ENCODE data around the gene CENPP. TPM values are rescaled to one million over a fixed set of nuclear protein-coding genes. Genes with fewer than 3 reads are reported as not detected.
"Not testable (repeated sequence)": the region's sequence is repeated elsewhere in the genome, so short reads cannot be mapped to it uniquely, and the experiment has no call there.

Gene CENPP
- total RNA-seq, 4 donors from 2014 or later, result 0.88 to 12.0 (median 4.3) TPM

DNA sequence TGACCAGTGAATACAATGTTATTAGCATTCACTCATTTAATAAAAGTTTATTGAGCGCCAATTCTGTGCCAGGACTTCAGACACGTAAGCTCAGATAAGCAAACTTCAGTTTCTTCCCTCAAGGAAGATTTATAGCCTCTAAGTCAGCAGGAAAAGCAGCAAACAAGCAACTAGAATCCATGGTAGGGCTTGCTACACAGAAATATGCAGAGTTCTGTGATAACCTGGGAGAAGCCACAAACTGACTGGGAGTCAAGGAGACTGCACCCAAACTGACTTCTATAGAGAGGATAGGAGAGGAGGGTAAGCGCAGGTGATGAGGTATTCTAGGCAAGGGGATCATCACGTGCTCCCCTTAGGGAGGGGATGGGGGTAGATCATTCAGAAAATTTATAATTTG, 80.1 kb downstream of the CENPP start:
- H3K36me3 ChIP-seq, result no peaks in the 10 kb centered on the region
- peak overlapping the region; percentile 74 to 87 for H3K27ac ChIP-seq
- H3K9me3 ChIP-seq, result no peaks in the 10 kb centered on the region
- H3K4me3 ChIP-seq, result no peak overlapping the region
- intact Hi-C loops (cut with DNase I; ENCODE audit: low total_unique reads), result no loop called here
- TF ChIP-seq CTCF (IDR thresholded peaks at IDR 0.05) (no peak), POLR2A (IDR thresholded peaks at IDR 0.05) (no peak)
- no peak for DNase-seq
- no peaks in the 10 kb centered on the region for H3K4me1 ChIP-seq
- H3K27me3 ChIP-seq, result no peaks in the 10 kb centered on the region

DNA sequence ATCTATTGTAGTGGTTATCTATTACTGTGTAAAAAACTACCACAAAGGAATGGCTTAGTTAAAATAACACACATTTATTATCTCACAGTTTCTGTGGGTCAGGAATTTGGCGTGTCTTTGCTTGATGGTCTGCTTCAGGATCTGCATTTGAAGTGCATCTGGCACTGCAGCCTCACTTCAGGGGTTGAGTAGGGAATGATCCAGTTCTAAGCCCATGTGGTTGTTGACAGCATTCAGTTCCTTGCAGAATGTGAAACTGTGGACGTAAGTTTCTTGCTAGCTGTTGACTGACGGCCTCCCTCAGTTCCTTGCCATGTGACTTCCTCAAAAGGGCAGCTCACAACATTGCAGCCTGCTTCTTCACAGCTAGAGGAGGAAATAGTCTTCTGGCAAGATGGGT, 80.7 kb downstream of the CENPP start:
- H3K27ac ChIP-seq, result peak overlapping the region; percentile 74 to 87
- no peaks in the 10 kb centered on the region for H3K27me3 ChIP-seq
- H3K36me3 ChIP-seq, result no peaks in the 10 kb centered on the region
- H3K9me3 ChIP-seq, result no peaks in the 10 kb centered on the region
- H3K4me1 ChIP-seq, result no peaks in the 10 kb centered on the region
- no peak for DNase-seq
- intact Hi-C loops (cut with DNase I; ENCODE audit: low total_unique reads), result no loop called here
- no peak overlapping the region for H3K4me3 ChIP-seq
- TF ChIP-seq CTCF (IDR thresholded peaks at IDR 0.05) (no peak), POLR2A (IDR thresholded peaks at IDR 0.05) (no peak)

- no peaks in the 10 kb centered on the region for H3K27me3 ChIP-seq
- H3K36me3 ChIP-seq, result no peaks in the 10 kb centered on the region
- H3K4me3 ChIP-seq, result no peak overlapping the region
- DNase-seq, result no peak
- TF ChIP-seq POLR2A (IDR thresholded peaks at IDR 0.05) (no peak), CTCF (IDR thresholded peaks at IDR 0.05) (no peak)
- H3K27ac ChIP-seq, result peak overlapping the region; percentile 74 to 87
- intact Hi-C loops (cut with DNase I; ENCODE audit: low total_unique reads), result no loop called here
- H3K9me3 ChIP-seq, result no peaks in the 10 kb centered on the region
- H3K4me1 ChIP-seq, result no peaks in the 10 kb centered on the region
Measured at GRCh38 chr9:92407818-92408217, 82.1 kb downstream of the CENPP start.

- Histone ChIP-seq H3K27ac (peak overlapping the region in 1 of 2 donors; percentile 3), H3K4me1 (no peaks in the 10 kb centered on the region), H3K36me3 (no peaks in the 10 kb centered on the region), H3K27me3 (no peaks in the 10 kb centered on the region), H3K4me3 (no peak overlapping the region), H3K9me3 (no peaks in the 10 kb centered on the region)
- TF ChIP-seq POLR2A (IDR thresholded peaks at IDR 0.05) (no peak), CTCF (IDR thresholded peaks at IDR 0.05) (no peak)
- intact Hi-C loops (cut with DNase I; ENCODE audit: low total_unique reads), result no loop called here
- DNase-seq, result no peak
Measured at GRCh38 chr9:92408747-92409478, 83.2 kb downstream of the CENPP start.

DNA sequence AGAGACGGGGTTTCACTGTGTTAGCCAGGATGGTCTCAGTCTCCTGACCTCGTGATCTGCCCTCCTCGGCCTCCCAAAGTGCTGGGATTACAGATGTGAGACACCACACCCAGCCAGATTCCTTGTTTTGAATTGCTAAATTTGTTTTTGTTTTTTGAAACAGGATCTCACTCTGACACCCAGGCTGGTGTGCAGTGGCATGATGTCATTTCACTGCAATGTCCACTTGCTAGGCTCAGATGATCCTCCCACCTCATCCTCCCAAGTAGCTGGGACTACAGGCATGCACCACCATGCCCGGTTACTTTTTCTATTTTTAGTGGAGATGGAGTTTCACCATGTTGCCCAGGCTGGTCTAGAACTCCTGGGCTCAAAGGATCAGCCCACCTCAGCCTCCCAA, 85.4 kb downstream of the CENPP start:
- H3K27me3 ChIP-seq, result not testable (repeated sequence)
- peak overlapping the region; percentile 75 to 81 for H3K27ac ChIP-seq

More for the DNA sequence above, 85.4 kb downstream of the CENPP start:
- DNase-seq; intact Hi-C loops (cut with DNase I; ENCODE audit: low total_unique reads); H3K4me1 ChIP-seq; H3K9me3 ChIP-seq; H3K4me3 ChIP-seq; H3K36me3 ChIP-seq: not testable (repeated sequence)
